H1 (cell line): ENCODE data around the gene KMT5B. TPM values are rescaled to one million over a fixed set of nuclear protein-coding genes. Genes with fewer than 3 reads are reported as not detected.
A peak's percentile ranks its signal among the peaks of the same experiment; 100 is the strongest.

ENCODE experiments used
- BACH1 ChIP-seq: IDR thresholded peaks from 2 replicates; pipeline ENCODE4 v1.6.1; 2012; ENCODE audit warnings: low read length, improper control_type of control experiment
- CBX8 ChIP-seq: fragments of 300-800, 300-1000 bp; sonication (generic); IDR thresholded peaks from 2 replicates; pipeline ENCODE4 v1.7.1; 2016; ENCODE audit warnings: low read depth, low read length, borderline replicate concordance
- CHD2 ChIP-seq: IDR thresholded peaks from 2 replicates; pipeline ENCODE4 v1.6.1; 2012; ENCODE audit warnings: low read length, improper control_type of control experiment
- CHD7 ChIP-seq: fragments of 300-600 bp; sonication (generic); IDR thresholded peaks from 2 replicates; pipeline ENCODE4 v1.7.1; 2012; ENCODE audit warnings: low read length, moderate library complexity, mild to moderate bottlenecking, inconsistent platforms; ENCODE audit not compliant: insufficient replicate concordance
- EP300 ChIP-seq, 2 experiments: IDR thresholded peaks; 1 replicate in 1 of 2; 2 replicates in 1 of 2; pipeline ENCODE4 v1.6.1; 2011 to 2012; ENCODE audit warnings: low read depth in 2 of 2, low read length in 2 of 2, mild to moderate bottlenecking in 2 of 2, borderline replicate concordance in 1 of 2, inconsistent platforms in 1 of 2, moderate library complexity in 1 of 2
- MAX ChIP-seq: IDR thresholded peaks from 2 replicates; pipeline ENCODE4 v1.6.1; 2012; ENCODE audit warnings: inconsistent platforms
- NRF1 ChIP-seq: IDR thresholded peaks from 2 replicates; pipeline ENCODE4 v1.6.1; 2011; ENCODE audit warnings: mild to moderate bottlenecking, low read depth, low read length, improper control_type of control experiment
- SP1 ChIP-seq: IDR thresholded peaks from 2 replicates; pipeline ENCODE4 v1.6.1; 2011; ENCODE audit warnings: low read depth, low read length
- polyA plus RNA-seq, 7 experiments: library from polyadenylated mRNA; depleted of rRNA in 3 of 7; stranded (reverse) in 5 of 7; unstranded in 2 of 7; fragments of >200 nt in 5 of 7; fragments of 200-250 nt in 2 of 7; gene quantifications; 1 replicate in 5 of 7; 2 replicates in 1 of 7; 4 replicates in 1 of 7; pipeline versions ENCODE4 v1.2.1 to v1.2.3, GENCODE V29; 2011 to 2013; ENCODE audit warnings: missing spikeins in 2 of 7, mixed read lengths in 2 of 7
- total RNA-seq: library from RNA; stranded (reverse); fragmentation: NEBNext Ultra II Directional; extraction: Animal tissue kit (Norgen Biotek cat#: 25700); gene quantifications from 2 replicates; pipeline ENCODE4 v1.2.1, GENCODE V29; 2021
- TF ChIP-seq, protein P1 (sequence below), 3 experiments: IDR thresholded peaks; 1 replicate in 2 of 3; 2 replicates in 1 of 3; pipeline versions ENCODE4 v1.5.1 to v1.6.1; 2011; ENCODE audit warnings: low read length in 3 of 3, mild to moderate bottlenecking in 3 of 3, inconsistent platforms in 2 of 3, low read depth in 1 of 3, moderate library complexity in 1 of 3; ENCODE audit not compliant: insufficient read depth in 1 of 3; ENCODE audit errors: control extremely low read depth in 1 of 3

KMT5B gene
- total and polyA plus RNA-seq, 2 of the 8 experiments (the other 6 are each of a cell fraction or from before 2014, with no cell fraction given): 11.0 to 40.8 TPM

DNA sequence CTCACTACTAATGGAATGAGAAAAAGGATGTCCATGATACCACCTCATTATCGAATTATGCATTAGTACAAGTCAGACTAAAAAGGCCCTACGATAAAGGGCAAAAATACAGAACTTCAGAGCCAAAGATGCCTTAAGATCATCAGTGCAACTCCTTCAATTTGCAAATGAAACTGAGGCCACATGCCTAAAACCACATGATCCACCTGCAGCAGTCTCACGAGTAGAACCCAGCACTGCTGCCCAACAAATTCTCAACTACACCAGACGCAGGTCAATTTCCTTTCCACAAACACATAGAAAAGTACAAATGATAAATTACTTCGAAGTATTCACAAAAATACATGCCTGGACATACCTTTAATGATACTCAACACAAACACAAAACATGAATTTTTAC is 20.1 kb downstream of the KMT5B start (continued):
- no peak for TF ChIP-seq CHD7
- 0 out of 2 replicates have a peak, but pooled peaks have one; percentile 27 for TF ChIP-seq MAX
- TF ChIP-seq, protein P1, sequence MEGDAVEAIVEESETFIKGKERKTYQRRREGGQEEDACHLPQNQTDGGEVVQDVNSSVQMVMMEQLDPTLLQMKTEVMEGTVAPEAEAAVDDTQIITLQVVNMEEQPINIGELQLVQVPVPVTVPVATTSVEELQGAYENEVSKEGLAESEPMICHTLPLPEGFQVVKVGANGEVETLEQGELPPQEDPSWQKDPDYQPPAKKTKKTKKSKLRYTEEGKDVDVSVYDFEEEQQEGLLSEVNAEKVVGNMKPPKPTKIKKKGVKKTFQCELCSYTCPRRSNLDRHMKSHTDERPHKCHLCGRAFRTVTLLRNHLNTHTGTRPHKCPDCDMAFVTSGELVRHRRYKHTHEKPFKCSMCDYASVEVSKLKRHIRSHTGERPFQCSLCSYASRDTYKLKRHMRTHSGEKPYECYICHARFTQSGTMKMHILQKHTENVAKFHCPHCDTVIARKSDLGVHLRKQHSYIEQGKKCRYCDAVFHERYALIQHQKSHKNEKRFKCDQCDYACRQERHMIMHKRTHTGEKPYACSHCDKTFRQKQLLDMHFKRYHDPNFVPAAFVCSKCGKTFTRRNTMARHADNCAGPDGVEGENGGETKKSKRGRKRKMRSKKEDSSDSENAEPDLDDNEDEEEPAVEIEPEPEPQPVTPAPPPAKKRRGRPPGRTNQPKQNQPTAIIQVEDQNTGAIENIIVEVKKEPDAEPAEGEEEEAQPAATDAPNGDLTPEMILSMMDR (IDR thresholded peaks at IDR 0.05; ENCODE audit: control extremely low read depth in 1 of 3, insufficient read depth in 1 of 3, low read depth in 1 of 3, low read length in 3 of 3): no peak
- TF ChIP-seq EP300 (IDR thresholded peaks at IDR 0.05; ENCODE audit: borderline replicate concordance in 1 of 2, low read depth in 2 of 2, low read length in 2 of 2): no peak
- no peak for TF ChIP-seq BACH1
- TF ChIP-seq SP1: no peak
- no peak for TF ChIP-seq CBX8
- no peak for TF ChIP-seq CHD2
- no peak for TF ChIP-seq NRF1
